ENCODE results near the gene C4B. TPM values are rescaled to one million over a fixed set of nuclear protein-coding genes. Genes with fewer than 3 reads are reported as not detected.
A peak's percentile ranks its signal among the peaks of the same experiment; 100 is the strongest.

Gene C4B
- polyA plus RNA-seq, 2 of the 4 experiments (the other 2 are of a cell fraction) = 1.3 TPM

DNA sequence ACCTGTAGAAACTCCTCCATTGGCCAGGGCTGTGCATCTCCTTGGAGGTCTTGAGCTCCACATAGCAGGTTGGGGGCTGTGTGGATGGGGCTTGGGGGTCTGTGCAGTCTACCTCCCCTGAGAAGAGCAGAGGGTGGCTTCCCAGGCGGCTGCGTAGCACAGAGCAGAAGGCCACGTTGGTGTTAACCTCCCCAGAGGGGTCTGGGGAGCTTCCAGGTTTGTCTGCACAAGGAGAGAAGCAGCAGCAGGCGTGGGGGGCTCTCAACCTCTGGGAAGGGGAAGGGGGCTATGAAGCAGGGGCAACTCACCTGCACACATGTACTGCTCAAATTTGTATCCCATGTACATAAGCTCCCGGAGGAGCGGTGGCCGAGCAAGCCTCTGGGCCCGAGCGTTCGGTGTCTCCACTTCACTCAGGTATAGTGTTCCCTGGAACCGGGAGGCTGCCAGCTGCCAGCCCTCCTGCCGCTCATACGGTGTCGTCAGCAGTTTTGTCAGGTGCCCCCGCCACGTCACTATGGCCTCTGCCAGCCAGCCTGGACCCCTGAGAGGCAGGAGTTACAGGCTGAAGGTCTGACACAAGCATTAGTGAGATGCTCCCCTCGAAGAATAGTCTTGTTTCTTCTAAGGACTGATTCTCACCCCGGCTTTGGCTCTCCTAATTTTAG lies 43.9 kb upstream of the C4B start:
- no peak for FAIRE-seq
- ATAC-seq = no peak
- no peak for DNase-seq (ENCODE audit: low read depth in 1 of 2, low spot score in 1 of 2)

DNA sequence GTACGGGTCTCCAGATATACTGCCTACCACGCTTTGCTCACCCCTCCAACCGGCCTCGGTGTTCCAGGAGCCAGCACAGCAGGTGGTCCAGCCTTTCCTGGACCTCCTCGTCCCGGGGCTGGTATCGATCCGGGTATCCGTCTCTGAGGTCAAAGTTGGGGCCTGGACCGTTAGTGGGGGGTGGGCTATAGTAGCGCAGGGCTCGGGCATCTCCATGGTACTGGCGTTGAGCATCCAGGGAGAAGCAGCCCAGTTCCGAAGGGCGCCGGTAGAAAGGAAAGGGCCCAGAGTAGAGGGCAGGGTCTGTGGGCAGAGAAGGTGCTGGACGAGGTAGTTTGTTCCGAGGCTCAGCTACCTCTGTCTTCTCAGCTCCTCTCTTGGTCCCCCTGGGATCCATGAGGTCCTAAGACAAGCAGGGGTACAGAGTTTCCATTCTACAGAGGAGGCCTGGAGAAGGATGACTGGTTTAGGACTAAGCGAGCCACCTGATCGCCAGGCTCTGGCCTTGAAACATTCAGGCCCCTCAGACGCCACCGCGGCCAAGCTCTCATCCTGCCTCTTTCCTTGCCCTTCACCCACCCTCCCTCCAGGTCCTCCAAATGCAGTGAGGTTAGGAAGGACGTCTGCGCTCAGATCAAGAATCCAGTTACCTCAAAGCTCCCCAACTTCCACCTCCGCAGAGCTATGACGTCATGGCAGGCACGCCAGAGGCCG lies 43.2 kb upstream of the C4B start:
- CTCF ChIA-PET = interaction anchor here (0.5 to 2.1 kb wide), 5 partner anchors 12 to 124 kb away, joined by 3 to 10 read pairs (median 6); partner anchors contain the start of gene SKIC2
- FAIRE-seq (no peak), ATAC-seq (peak; percentile 30 to 40), DNase-seq (ENCODE audit: low read depth in 1 of 2, low spot score in 1 of 2) (no peak)
- POLR2A ChIA-PET = interaction anchor here (1.1 to 1.8 kb wide), 3 partner anchors 13 to 136 kb away, joined by 6 to 13 read pairs (median 9); partner anchors contain the start of genes NELFE and SKIC2
- peak overlapping the region; percentile 89 to 93 for H3K27ac ChIP-seq
- peak overlapping the region; percentile 72 for H3K4me3 ChIP-seq
- peaks cover 17% of the 10 kb centered on the region; the same call in 1 of the 3 replicates for H3K4me1 ChIP-seq
- peak overlapping the region; percentile 96 for H3K4me2 ChIP-seq
- WGBS (ENCODE audit: missing lambda C conversion rate) = 8% methylated on average over 13 of the region's 29 CpGs
- no peaks in the 10 kb centered on the region for H3K9me3 ChIP-seq
- no peak for TF ChIP-seq EP300 (IDR thresholded peaks at IDR 0.05)
- 0 out of 2 replicates have a peak, but pooled peaks have one; percentile 27 for TF ChIP-seq GATA3 (IDR thresholded peaks at IDR 0.05; ENCODE audit: borderline replicate concordance)

More for the DNA sequence above, 43.9 kb upstream of the C4B start:
- POLR2A ChIA-PET = interaction anchor here (1.2 to 1.8 kb wide), 2 partner anchors 12 to 18 kb away, joined by 6 to 13 read pairs; partner anchors contain the start of genes NELFE and SKIC2
- Histone ChIP-seq H3K4me3 (peak overlapping the region; percentile 72), H3K4me2 (peak overlapping the region; percentile 96), H3K4me1 (peaks cover 17% of the 10 kb centered on the region; the same call in 1 of the 3 replicates), H3K27ac (peak overlapping the region; percentile 89 to 93), H3K9me3 (no peaks in the 10 kb centered on the region)
- no peak for TF ChIP-seq CHD2 (IDR thresholded peaks at IDR 0.05; ENCODE audit: low read length, partially characterized antibody)
- TF ChIP-seq CBX2 (IDR thresholded peaks at IDR 0.05; ENCODE audit: borderline replicate concordance, low read depth) = no peak
- no peak for TF ChIP-seq MAZ (IDR thresholded peaks at IDR 0.05; ENCODE audit: borderline replicate concordance, low read depth, low read length)
- no peak for TF ChIP-seq EP300 (IDR thresholded peaks at IDR 0.05)
- no peak for TF ChIP-seq HOXB13 (CRISPR knock-in tag; IDR thresholded peaks at IDR 0.05; ENCODE audit: low read depth)
- TF ChIP-seq POLR2A (IDR thresholded peaks at IDR 0.05; ENCODE audit: low read length) = no peak
- TF ChIP-seq ZFP36 (IDR thresholded peaks at IDR 0.05; ENCODE audit: borderline replicate concordance, partially characterized antibody) = no peak
- TF ChIP-seq FOXS1 (CRISPR knock-in tag; IDR thresholded peaks at IDR 0.05) = no peak
- TF ChIP-seq RAD21 (conservative IDR thresholded peaks at IDR 0.05 in 1 of 2, IDR thresholded peaks at IDR 0.05 in 1 of 2) = no peak
- no peak for TF ChIP-seq ZC3H11A (IDR thresholded peaks at IDR 0.05)
- no peak for TF ChIP-seq CBX8 (IDR thresholded peaks at IDR 0.05)
- TF ChIP-seq HOXB5 (CRISPR knock-in tag; IDR thresholded peaks at IDR 0.05) = no peak
- TF ChIP-seq, protein P1, sequence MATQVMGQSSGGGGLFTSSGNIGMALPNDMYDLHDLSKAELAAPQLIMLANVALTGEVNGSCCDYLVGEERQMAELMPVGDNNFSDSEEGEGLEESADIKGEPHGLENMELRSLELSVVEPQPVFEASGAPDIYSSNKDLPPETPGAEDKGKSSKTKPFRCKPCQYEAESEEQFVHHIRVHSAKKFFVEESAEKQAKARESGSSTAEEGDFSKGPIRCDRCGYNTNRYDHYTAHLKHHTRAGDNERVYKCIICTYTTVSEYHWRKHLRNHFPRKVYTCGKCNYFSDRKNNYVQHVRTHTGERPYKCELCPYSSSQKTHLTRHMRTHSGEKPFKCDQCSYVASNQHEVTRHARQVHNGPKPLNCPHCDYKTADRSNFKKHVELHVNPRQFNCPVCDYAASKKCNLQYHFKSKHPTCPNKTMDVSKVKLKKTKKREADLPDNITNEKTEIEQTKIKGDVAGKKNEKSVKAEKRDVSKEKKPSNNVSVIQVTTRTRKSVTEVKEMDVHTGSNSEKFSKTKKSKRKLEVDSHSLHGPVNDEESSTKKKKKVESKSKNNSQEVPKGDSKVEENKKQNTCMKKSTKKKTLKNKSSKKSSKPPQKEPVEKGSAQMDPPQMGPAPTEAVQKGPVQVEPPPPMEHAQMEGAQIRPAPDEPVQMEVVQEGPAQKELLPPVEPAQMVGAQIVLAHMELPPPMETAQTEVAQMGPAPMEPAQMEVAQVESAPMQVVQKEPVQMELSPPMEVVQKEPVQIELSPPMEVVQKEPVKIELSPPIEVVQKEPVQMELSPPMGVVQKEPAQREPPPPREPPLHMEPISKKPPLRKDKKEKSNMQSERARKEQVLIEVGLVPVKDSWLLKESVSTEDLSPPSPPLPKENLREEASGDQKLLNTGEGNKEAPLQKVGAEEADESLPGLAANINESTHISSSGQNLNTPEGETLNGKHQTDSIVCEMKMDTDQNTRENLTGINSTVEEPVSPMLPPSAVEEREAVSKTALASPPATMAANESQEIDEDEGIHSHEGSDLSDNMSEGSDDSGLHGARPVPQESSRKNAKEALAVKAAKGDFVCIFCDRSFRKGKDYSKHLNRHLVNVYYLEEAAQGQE (IDR thresholded peaks at IDR 0.05) = no peak
- no peak for TF ChIP-seq RFX5 (IDR thresholded peaks at IDR 0.05)
- TF ChIP-seq, protein P2, sequence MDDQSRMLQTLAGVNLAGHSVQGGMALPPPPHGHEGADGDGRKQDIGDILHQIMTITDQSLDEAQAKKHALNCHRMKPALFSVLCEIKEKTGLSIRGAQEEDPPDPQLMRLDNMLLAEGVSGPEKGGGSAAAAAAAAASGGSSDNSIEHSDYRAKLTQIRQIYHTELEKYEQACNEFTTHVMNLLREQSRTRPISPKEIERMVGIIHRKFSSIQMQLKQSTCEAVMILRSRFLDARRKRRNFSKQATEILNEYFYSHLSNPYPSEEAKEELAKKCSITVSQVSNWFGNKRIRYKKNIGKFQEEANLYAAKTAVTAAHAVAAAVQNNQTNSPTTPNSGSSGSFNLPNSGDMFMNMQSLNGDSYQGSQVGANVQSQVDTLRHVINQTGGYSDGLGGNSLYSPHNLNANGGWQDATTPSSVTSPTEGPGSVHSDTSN (IDR thresholded peaks at IDR 0.05) = no peak
- TF ChIP-seq HES2 (IDR thresholded peaks at IDR 0.05) = no peak
- TF ChIP-seq HEYL (CRISPR knock-in tag; IDR thresholded peaks at IDR 0.05) = no peak
- TF ChIP-seq, protein P3, sequence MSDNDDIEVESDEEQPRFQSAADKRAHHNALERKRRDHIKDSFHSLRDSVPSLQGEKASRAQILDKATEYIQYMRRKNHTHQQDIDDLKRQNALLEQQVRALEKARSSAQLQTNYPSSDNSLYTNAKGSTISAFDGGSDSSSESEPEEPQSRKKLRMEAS (IDR thresholded peaks at IDR 0.05) = no peak
- WGBS (ENCODE audit: missing lambda C conversion rate) = 82% methylated on average over 17 of the region's 18 CpGs
- CTCF ChIA-PET = interaction anchor here (0.6 to 2.1 kb wide), 2 partner anchors 19 to 350 kb away, joined by 3 to 9 read pairs; partner anchors contain the start of gene PRRC2A
